Retinal pigment epithelial cell (primary cell): ENCODE data around the gene OR4D11.

ENCODE experiments used
- DNase-seq: peaks from one replicate; pipeline ENCODE4 v3.0.0-alpha.2; 2010; ENCODE audit warnings: low read depth
- H3K4me3 ChIP-seq: 2 replicates; pipeline ENCODE4 v1.5.1; 2011; ENCODE audit warnings: mild to moderate bottlenecking, low read length, control low read depth, moderate library complexity
- TF ChIP-seq, protein P1 (sequence below): conservative IDR thresholded peaks from 2 replicates; pipeline ENCODE4 v1.5.1; 2011; ENCODE audit warnings: low read depth, low read length, control low read depth, inconsistent platforms

The OR4D11 gene

DNA sequence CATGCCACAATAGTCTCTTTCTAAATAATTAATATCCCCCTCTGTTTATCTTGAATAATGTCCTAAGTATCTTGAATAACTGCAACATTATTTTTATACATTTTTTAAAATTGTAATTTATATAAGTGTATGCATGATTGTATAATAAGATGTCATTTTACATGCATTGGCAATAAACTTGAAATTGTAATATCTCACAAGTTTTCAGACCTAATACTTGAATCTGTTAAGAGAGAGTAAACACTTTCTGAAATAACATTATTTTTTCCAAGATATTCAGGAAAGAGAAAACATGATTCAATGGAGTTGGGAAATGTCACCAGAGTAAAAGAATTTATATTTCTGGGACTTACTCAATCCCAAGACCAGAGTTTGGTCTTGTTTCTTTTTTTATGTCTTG is at the start of gene OR4D11:
Gene OR4D11 (plus strand): TSS at position 301 of the 400 bp plus-strand sequence. CDS start 0 bp downstream, at position 301.
- TF ChIP-seq, protein P1, sequence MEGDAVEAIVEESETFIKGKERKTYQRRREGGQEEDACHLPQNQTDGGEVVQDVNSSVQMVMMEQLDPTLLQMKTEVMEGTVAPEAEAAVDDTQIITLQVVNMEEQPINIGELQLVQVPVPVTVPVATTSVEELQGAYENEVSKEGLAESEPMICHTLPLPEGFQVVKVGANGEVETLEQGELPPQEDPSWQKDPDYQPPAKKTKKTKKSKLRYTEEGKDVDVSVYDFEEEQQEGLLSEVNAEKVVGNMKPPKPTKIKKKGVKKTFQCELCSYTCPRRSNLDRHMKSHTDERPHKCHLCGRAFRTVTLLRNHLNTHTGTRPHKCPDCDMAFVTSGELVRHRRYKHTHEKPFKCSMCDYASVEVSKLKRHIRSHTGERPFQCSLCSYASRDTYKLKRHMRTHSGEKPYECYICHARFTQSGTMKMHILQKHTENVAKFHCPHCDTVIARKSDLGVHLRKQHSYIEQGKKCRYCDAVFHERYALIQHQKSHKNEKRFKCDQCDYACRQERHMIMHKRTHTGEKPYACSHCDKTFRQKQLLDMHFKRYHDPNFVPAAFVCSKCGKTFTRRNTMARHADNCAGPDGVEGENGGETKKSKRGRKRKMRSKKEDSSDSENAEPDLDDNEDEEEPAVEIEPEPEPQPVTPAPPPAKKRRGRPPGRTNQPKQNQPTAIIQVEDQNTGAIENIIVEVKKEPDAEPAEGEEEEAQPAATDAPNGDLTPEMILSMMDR: no peak
- no peak for DNase-seq
- no peak within 1 kb of the TSS for H3K4me3 ChIP-seq

DNA sequence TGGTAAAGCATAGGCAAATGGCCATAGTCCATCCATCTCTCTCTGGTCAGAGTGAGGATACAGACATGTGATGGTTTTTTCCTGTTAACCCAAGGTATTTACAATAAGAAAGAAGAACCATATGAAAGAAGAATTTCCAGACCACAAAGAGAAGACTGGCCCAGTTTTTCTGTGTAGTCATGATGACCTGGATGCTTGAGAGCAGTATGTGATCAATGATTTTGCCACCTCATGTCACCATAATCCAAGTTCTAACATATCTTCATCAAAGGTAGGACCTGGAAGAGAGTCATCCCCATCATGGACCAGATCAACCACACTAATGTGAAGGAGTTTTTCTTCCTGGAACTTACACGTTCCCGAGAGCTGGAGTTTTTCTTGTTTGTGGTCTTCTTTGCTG is 46.7 kb upstream of the OR4D11 start, which contains the start of gene OR4D6:
Gene OR4D6 (plus strand): TSS at position 301 of the 400 bp plus-strand sequence. CDS start 0 bp downstream, at position 301.
- DNase-seq: no peak
- TF ChIP-seq, protein P1: no peak
- H3K4me3 ChIP-seq: no peak within 1 kb of the TSS

DNA sequence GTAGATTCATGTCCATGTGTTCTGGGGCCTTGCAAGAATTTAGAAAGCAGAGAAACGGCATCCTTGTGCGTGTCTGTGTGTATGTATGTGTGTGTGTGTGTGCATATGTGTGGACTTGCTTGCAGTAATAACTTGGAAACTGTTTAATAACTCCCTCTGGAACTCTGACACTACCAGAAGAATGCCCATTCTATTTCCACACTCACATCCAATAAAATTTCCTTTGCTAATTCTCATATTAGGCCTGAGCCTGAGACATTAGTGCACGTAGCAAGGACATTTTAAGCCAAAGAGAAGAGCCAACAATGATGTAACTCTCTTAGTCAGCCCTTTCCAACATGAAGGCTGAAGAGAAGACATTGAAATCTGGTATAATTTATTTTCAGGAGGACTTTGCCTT is 43.5 kb upstream of the OR4D11 start:
- TF ChIP-seq, protein P1: no peak
- H3K4me3 ChIP-seq: no peak overlapping the region
- DNase-seq: no peak

DNA sequence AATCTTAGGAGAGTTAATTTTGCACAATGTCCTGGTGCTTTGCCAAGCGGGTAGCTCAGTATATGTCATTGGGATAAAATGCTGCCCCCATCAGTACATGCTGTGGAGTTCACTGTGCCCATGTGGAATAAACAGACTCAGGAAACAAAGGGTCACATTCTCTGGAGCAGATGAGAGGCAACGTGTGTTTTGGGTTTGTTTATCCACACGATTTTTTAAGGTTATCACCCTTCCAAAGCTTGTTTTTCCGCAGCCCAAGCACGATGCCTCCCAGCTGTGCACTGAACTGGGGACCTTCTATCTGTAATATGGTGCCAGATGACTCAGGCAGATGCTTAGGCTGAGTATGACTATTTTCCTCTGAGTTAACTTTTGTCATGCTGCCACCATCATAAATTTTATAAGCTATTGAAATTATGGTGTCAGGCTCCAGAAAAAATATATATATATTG is 40.2 kb upstream of the OR4D11 start:
- no peak overlapping the region for H3K4me3 ChIP-seq
- TF ChIP-seq, protein P1: no peak
- DNase-seq: no peak

DNA sequence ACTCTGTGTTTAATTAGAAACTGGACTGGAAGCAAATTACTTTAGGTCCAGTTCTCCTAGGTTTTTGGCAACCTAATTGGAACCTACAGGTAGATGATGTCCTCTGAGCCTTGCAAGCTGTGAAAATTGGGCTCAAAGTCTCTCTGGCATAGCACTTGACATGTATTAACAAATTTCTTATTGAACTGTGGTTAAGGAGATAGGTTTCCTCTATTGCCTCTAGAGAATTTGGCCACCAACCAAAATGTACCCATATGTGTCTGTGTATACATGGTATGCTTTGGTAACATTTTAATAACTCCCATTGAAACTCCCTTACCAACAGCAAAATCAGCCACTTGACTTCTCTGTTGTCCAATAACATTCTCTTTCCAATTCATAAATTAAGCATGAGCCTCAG is 30.4 kb upstream of the OR4D11 start, which contains the start of gene OR4D10:
Gene OR4D10 (plus strand): TSS at position 301 of the 400 bp plus-strand sequence. CDS start 4,115 bp downstream, outside the sequence.
- no peak within 1 kb of the TSS for H3K4me3 ChIP-seq
- no peak for DNase-seq
- TF ChIP-seq, protein P1: no peak

DNA sequence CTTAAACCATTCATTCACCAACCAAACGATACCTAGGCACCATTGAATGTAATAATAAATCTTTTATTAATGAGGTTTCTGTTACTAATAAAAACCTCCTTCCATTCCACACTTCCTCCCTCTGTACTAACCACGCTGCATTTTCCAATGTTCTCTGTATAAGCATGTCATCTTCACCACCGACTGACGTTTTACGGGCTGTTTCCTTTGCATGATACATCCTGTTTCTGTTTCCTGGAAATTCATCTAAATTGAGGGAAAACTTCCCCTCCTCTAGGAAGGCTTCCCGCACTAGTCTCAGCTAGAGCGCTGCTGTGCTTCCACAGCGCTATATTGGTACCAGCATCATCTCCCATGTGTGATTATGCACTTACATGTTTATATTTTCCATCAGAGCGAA is 28.2 kb upstream of the OR4D11 start:
- no peak for DNase-seq
- H3K4me3 ChIP-seq: no peak overlapping the region
- TF ChIP-seq, protein P1: no peak

DNA sequence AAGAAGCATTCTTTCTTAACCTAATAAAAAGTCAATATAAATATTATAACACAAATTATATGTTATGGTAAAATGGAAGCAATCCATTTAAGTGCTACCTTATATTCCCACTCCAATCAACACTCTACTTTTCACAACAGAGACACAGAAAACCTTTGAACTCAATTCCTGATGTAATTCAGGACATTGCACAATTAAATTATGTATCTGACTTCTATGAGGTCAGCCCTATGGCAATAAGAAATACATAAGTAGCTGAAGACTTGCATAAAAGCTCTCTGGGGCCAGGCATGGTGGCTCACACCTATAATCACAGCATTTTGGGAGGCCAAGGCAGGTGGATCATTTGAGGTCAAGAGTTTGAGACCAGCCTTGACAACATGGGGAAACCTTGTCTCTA is 23.5 kb upstream of the OR4D11 start:
- H3K4me3 ChIP-seq: no peak overlapping the region
- TF ChIP-seq, protein P1: no peak
- DNase-seq: no peak
